BE2C (cell line): ENCODE measurements around the gene ABHD17A.

Experiments
- DNase-seq: peaks from one replicate; pipeline ENCODE4 v3.0.0-alpha.2; 2020
- H3K27me3 ChIP-seq: fragments of 250-450 bp; sonication (Bioruptor Pico); 2 replicates; pipeline ENCODE4 v1.5.1; 2020; ENCODE audit warnings: mild to moderate bottlenecking
- H3K36me3 ChIP-seq: fragments of 250-450 bp; sonication (Bioruptor Pico); 2 replicates; pipeline ENCODE4 v1.5.1; 2020; ENCODE audit warnings: mild to moderate bottlenecking
- H3K4me1 ChIP-seq: fragments of 250-450 bp; sonication (Bioruptor Pico); 2 replicates; pipeline ENCODE4 v1.5.1; 2020
- H3K4me3 ChIP-seq: 2 replicates; pipeline ENCODE4 v1.5.1; 2011; ENCODE audit warnings: low read depth, low read length
- H3K9me3 ChIP-seq: fragments of 250-450 bp; sonication (Bioruptor Pico); 2 replicates; pipeline ENCODE4 v1.5.1; 2020
- CTCF ChIP-seq: IDR thresholded peaks from 2 replicates; pipeline ENCODE4 v1.5.1; 2012; ENCODE audit warnings: mild to moderate bottlenecking, low read depth, low read length

The ABHD17A gene

DNA sequence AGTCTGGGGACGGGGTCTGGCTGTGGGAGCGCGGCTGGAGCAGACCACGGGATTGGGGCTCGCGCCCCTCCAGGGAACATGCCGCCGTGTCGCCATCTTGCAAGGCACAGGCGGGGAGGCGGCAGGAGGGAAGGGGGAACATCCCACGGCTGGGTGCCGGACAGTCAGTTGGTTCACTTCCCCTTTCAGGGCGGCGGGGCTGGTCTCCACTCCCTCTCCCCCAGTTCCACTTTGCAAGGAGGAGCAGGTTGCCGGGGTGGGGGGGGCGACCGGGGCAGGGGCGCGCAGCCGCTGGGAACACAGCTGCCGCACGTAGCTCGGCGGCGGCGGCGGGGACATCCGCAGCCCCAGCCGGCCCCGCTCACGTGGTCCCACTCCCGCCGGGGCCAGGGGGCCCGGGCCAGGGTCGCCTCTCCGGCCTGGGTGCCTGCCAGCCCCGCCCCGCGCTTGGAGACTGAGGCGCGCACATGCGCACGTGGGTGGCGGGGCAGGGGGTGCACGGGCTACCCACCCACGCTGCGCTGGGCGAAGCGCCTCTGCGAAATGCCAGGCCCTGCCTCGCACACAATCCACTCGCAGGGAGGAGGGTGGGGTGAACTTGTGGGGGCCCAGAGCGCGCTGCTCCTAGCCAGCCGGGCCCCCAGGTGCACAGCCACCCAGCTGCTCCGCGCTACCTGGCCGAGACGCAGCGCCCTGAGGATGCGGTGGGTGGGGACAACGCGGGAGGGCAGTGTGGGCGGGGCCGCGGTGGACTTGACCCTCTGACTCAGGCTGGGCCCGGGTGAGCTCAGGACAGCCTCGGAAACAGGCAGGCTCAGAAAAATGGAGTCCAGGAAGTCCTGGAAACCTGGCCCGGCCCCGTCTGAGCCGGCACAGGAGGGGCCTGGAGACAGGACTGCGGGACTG lies 28.3 kb downstream of the ABHD17A start:
- no peak for TF ChIP-seq CTCF
- no peaks in the 10 kb centered on the region for H3K27me3 ChIP-seq
- peaks cover 49% of the 10 kb centered on the region for H3K4me1 ChIP-seq
- H3K9me3 ChIP-seq = no peaks in the 10 kb centered on the region
- peaks cover 4% of the 10 kb centered on the region for H3K36me3 ChIP-seq
- H3K4me3 ChIP-seq = peak overlapping the region; percentile 62
- peak; percentile 65 for DNase-seq

DNA sequence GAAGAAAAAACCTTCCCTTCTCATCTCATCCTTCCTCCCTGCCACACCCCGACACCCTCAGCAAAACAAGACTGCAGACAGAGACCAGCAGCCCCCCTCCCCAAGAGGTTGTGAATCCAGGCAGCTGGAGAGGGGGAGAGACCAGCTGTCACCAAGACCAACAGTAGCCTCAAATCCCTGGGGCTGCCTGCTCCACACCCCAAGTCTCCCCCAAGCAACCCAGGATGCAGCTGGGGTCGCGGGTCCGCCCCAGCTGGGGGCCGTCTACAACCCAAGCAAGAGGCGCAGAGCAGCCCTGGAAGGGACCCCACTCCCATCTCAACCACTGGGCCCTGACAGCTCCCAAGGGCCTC lies 29.0 kb downstream of the ABHD17A start:
- peak overlapping the region; percentile 62 for H3K4me3 ChIP-seq
- peaks cover 4% of the 10 kb centered on the region for H3K36me3 ChIP-seq
- peaks cover 49% of the 10 kb centered on the region for H3K4me1 ChIP-seq

GRCh38 chr19:1855828-1856255 lies 29.5 kb downstream of the ABHD17A start:
- Histone ChIP-seq H3K9me3 (no peaks in the 10 kb centered on the region), H3K27me3 (no peaks in the 10 kb centered on the region), H3K4me1 (peaks cover 49% of the 10 kb centered on the region), H3K4me3 (peak overlapping the region; percentile 62), H3K36me3 (peaks cover 4% of the 10 kb centered on the region)
- DNase-seq = no peak
- TF ChIP-seq CTCF = no peak

More for the DNA sequence above, 29.0 kb downstream of the ABHD17A start:
- no peak for TF ChIP-seq CTCF
- Histone ChIP-seq H3K27me3 (no peaks in the 10 kb centered on the region), H3K9me3 (no peaks in the 10 kb centered on the region)
- no peak for DNase-seq

DNA sequence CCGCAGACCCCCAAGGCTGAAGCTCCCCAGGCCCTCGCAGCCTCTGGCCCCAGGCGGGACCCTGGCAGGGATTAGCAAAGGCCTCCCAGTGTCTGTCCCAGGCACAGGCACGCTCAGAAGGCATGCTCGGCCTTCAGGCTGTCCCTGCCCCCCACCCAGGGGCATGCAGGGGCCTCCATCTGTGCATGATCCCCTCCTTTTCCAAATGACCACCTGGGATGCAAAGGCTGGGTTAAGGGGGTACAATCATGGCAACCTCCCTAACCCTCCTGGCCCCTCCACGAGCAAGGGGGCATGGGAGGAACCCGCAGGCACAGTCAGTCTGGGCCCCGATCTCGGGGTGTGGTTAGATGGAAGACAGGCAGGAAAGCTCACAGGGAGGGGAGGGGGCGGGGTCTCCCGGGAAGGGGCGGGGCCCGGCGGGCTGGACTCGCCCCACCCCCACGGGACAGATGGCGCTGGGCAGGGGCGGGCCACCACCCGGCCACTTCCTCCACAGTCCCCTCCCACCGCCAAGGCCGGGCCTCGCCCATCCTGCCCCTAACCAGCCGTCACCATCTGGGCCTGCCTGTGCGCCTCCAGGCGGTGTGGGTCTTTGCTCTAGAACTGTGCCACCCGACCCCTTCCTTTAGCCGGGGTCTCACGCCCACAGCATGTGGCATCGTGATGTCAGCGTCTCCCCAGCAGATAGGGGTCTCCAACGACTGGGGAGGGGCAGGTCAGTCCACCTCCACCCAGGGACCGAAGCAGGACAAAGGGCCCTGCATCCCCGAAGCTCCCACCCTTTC lies 30.1 kb downstream of the ABHD17A start:
- peak overlapping the region; percentile 62 for H3K4me3 ChIP-seq
- peaks cover 4% of the 10 kb centered on the region for H3K36me3 ChIP-seq
- H3K9me3 ChIP-seq = no peaks in the 10 kb centered on the region
- no peaks in the 10 kb centered on the region for H3K27me3 ChIP-seq
- no peak for TF ChIP-seq CTCF
- peaks cover 44% of the 10 kb centered on the region for H3K4me1 ChIP-seq
- DNase-seq = peak; percentile 97

DNA sequence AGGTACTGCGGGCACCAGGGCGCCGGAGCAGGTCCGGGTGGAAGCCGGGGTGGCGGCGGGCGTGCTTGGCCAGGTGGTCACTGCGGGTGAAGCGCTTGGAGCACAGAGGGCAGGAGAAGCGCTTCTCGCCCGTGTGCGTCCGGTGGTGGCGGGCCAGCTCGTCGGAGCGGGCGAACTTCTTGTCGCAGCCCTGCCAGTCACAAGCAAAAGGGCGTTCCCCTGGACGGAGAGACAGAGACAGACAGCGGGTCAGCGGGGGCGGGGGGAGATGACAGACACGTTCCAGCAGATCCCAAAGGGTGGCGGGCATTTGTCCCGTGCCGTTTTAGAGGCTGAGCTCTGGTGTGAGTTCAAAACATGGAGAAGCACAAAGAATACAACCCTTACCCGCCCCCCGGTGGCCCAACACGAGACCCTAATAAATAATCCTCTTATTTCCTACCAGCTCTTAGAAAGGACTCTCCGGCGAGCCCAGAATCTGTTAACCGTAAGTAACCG lies 30.7 kb downstream of the ABHD17A start:
- peaks cover 4% of the 10 kb centered on the region for H3K36me3 ChIP-seq
- H3K4me1 ChIP-seq = peaks cover 40% of the 10 kb centered on the region
- H3K27me3 ChIP-seq = no peaks in the 10 kb centered on the region
- no peak for TF ChIP-seq CTCF
- H3K9me3 ChIP-seq = no peaks in the 10 kb centered on the region
- H3K4me3 ChIP-seq = peak overlapping the region; percentile 61
- peak; percentile 80 for DNase-seq
